Mesendoderm (in vitro differentiated cells): Measurements from ENCODE around the gene ARL3.

Experiments
- DNase-seq: peaks from one replicate; pipeline ENCODE4 v3.0.0; 2013
- H2AK5ac ChIP-seq: 2 replicates; pipeline ENCODE4 v1.6.1; 2013; ENCODE audit warnings: low read length, inconsistent platforms
- H2BK120ac ChIP-seq: 2 replicates; pipeline ENCODE4 v1.6.1; 2013; ENCODE audit warnings: low read depth, mild to moderate bottlenecking, low read length, moderate library complexity, mixed read lengths
- H2BK15ac ChIP-seq: replicated peaks from 2 replicates; pipeline ENCODE4 v1.6.1; 2013; ENCODE audit warnings: low read depth, mild to moderate bottlenecking, moderate library complexity
- H2BK5ac ChIP-seq: 2 replicates; pipeline ENCODE4 v1.6.1; 2013; ENCODE audit warnings: low read length, inconsistent platforms
- H3K18ac ChIP-seq: 2 replicates; pipeline ENCODE4 v1.6.1; 2013; ENCODE audit warnings: mild to moderate bottlenecking, low read length, mixed read lengths
- H3K23ac ChIP-seq: one replicate; pipeline ENCODE4 v1.6.1; 2013; ENCODE audit warnings: low read length
- H3K27ac ChIP-seq: 2 replicates; pipeline ENCODE4 v1.5.1; 2013; ENCODE audit warnings: low read depth, mild to moderate bottlenecking, inconsistent platforms, low read length, moderate library complexity
- H3K27me3 ChIP-seq: 2 replicates; pipeline ENCODE4 v1.6.1; 2013; ENCODE audit warnings: low read length, control low read depth, mild to moderate bottlenecking, inconsistent platforms; ENCODE audit not compliant: insufficient read depth, poor library complexity
- H3K36me3 ChIP-seq: 2 replicates; pipeline ENCODE4 v1.6.1; 2013; ENCODE audit warnings: low read length, inconsistent platforms; ENCODE audit not compliant: control insufficient read depth, insufficient read depth
- H3K4ac ChIP-seq: one replicate; pipeline ENCODE4 v1.6.1; 2013; ENCODE audit warnings: low read depth, mild to moderate bottlenecking, low read length, moderate library complexity
- H3K4me1 ChIP-seq: 2 replicates; pipeline ENCODE4 v1.6.1; 2013; ENCODE audit warnings: low read depth, low read length, inconsistent platforms; ENCODE audit not compliant: control insufficient read depth
- H3K4me2 ChIP-seq: 2 replicates; pipeline ENCODE4 v1.6.1; 2013; ENCODE audit warnings: low read length
- H3K4me3 ChIP-seq: 2 replicates; pipeline ENCODE4 v1.5.1; 2013; ENCODE audit warnings: mild to moderate bottlenecking, low read length
- H3K56ac ChIP-seq: one replicate; pipeline ENCODE4 v1.6.1; 2013; ENCODE audit warnings: low read length
- H3K79me1 ChIP-seq: 2 replicates; pipeline ENCODE4 v1.6.1; 2013; ENCODE audit warnings: low read length, inconsistent platforms
- H3K79me2 ChIP-seq: 2 replicates; pipeline ENCODE4 v1.6.1; 2013; ENCODE audit warnings: mild to moderate bottlenecking, low read length; ENCODE audit not compliant: control insufficient read depth, insufficient read depth
- H3K9ac ChIP-seq: 2 replicates; pipeline ENCODE4 v1.6.1; 2013; ENCODE audit warnings: low read length, inconsistent platforms
- H4K5ac ChIP-seq: one replicate; pipeline ENCODE4 v1.6.1; 2013; ENCODE audit warnings: low read length
- H4K8ac ChIP-seq: one replicate; pipeline ENCODE4 v1.6.1; 2013; ENCODE audit warnings: low read depth, mild to moderate bottlenecking, control low read depth, low read length, moderate library complexity
- WGBS: extraction: QIAGEN DNeasy Blood & Tissue Kit; methylation state at CpG from one replicate; pipeline ENCODE4 v1.1.7; 2013; ENCODE audit warnings: low lambda C conversion rate, missing lambda C conversion rate; ENCODE audit not compliant: insufficient coverage; ENCODE audit errors: extremely low coverage; 5-methylcytosine and 5-hydroxymethylcytosine counted together

ARL3 gene

GRCh38 chr10:102731222-102731800 lies 17.1 kb upstream of the ARL3 start:
- Histone ChIP-seq H3K23ac (no peak overlapping the region), H3K4me2 (no peak overlapping the region), H3K4ac (no peak overlapping the region), H2AK5ac (no peak overlapping the region), H3K79me2 (no peaks in the 10 kb centered on the region), H4K8ac (no peak overlapping the region), H2BK120ac (no peak overlapping the region), H3K27me3 (no peaks in the 10 kb centered on the region), H3K27ac (no peak overlapping the region), H2BK15ac (no peak overlapping the region), H3K56ac (no peak overlapping the region), H3K79me1 (no peaks in the 10 kb centered on the region), H3K4me1 (peaks cover 2% of the 10 kb centered on the region), H3K4me3 (no peak overlapping the region), H3K36me3 (peaks cover 2% of the 10 kb centered on the region), H3K9ac (no peak overlapping the region), H2BK5ac (no peak overlapping the region), H4K5ac (no peak overlapping the region), H3K18ac (no peak overlapping the region)
- no peak for DNase-seq
- WGBS = no CpG with 5 or more reads among the region's 5 CpGs

GRCh38 chr10:102729029-102730026 lies 15.1 kb upstream of the ARL3 start:
- Histone ChIP-seq H3K27me3 (no peaks in the 10 kb centered on the region), H2BK120ac (no peak overlapping the region), H3K23ac (no peak overlapping the region), H4K5ac (no peak overlapping the region), H2BK5ac (no peak overlapping the region), H3K56ac (no peak overlapping the region), H4K8ac (no peak overlapping the region), H2BK15ac (no peak overlapping the region), H3K4ac (no peak overlapping the region), H3K79me2 (no peaks in the 10 kb centered on the region), H3K18ac (no peak overlapping the region), H3K4me1 (no peaks in the 10 kb centered on the region), H3K79me1 (no peaks in the 10 kb centered on the region), H3K36me3 (peaks cover 2% of the 10 kb centered on the region), H3K27ac (no peak overlapping the region), H3K4me3 (no peak overlapping the region), H3K9ac (no peak overlapping the region), H3K4me2 (no peak overlapping the region), H2AK5ac (no peak overlapping the region)
- peak; percentile 86 for DNase-seq
- no CpG with 5 or more reads among the region's 30 CpGs for WGBS

- Histone ChIP-seq H3K4ac (no peak overlapping the region), H3K4me1 (no peaks in the 10 kb centered on the region), H3K36me3 (peaks cover 4% of the 10 kb centered on the region), H4K5ac (no peak overlapping the region), H4K8ac (no peak overlapping the region), H2AK5ac (no peak overlapping the region), H3K4me3 (no peak overlapping the region), H3K79me2 (no peaks in the 10 kb centered on the region), H2BK120ac (no peak overlapping the region), H2BK5ac (no peak overlapping the region), H3K18ac (no peak overlapping the region), H3K4me2 (no peak overlapping the region), H3K79me1 (peaks cover 2% of the 10 kb centered on the region), H3K23ac (no peak overlapping the region), H3K27me3 (no peaks in the 10 kb centered on the region), H3K56ac (no peak overlapping the region), H3K9ac (no peak overlapping the region), H2BK15ac (no peak overlapping the region), H3K27ac (no peak overlapping the region)
- DNase-seq = no peak
- no CpG with 5 or more reads among the region's 13 CpGs for WGBS
Observed at GRCh38 chr10:102727037-102727818, 13.0 kb upstream of the ARL3 start.

- no peak overlapping the region for H3K4ac ChIP-seq
- no peaks in the 10 kb centered on the region for H3K79me2 ChIP-seq
- H3K79me1 ChIP-seq = peaks cover 2% of the 10 kb centered on the region
- no peak overlapping the region for H3K9ac ChIP-seq
- H3K27me3 ChIP-seq = no peaks in the 10 kb centered on the region
- H4K5ac ChIP-seq = no peak overlapping the region
- H4K8ac ChIP-seq = no peak overlapping the region
- no peak overlapping the region for H3K56ac ChIP-seq
- no peak overlapping the region for H3K18ac ChIP-seq
- H3K4me3 ChIP-seq = no peak overlapping the region
- H3K23ac ChIP-seq = no peak overlapping the region
- DNase-seq = no peak
- no peak overlapping the region for H2BK120ac ChIP-seq
- WGBS = no CpG with 5 or more reads among the region's 3 CpGs
- H3K4me2 ChIP-seq = no peak overlapping the region
- H3K4me1 ChIP-seq = no peaks in the 10 kb centered on the region
- no peak overlapping the region for H2BK5ac ChIP-seq
- H3K27ac ChIP-seq = no peak overlapping the region
- peaks cover 2% of the 10 kb centered on the region for H3K36me3 ChIP-seq
- H2BK15ac ChIP-seq = no peak overlapping the region
- no peak overlapping the region for H2AK5ac ChIP-seq
Observed at GRCh38 chr10:102726274-102726673, 12.1 kb upstream of the ARL3 start.

GRCh38 chr10:102723989-102724388 lies 9.8 kb upstream of the ARL3 start:
- no peak for DNase-seq
- H4K8ac ChIP-seq = no peak overlapping the region
- H3K23ac ChIP-seq = no peak overlapping the region
- no peak overlapping the region for H3K9ac ChIP-seq
- no peak overlapping the region for H3K56ac ChIP-seq
- peaks cover 2% of the 10 kb centered on the region for H3K36me3 ChIP-seq
- H3K79me2 ChIP-seq = no peaks in the 10 kb centered on the region
- H3K4ac ChIP-seq = no peak overlapping the region
- H2BK15ac ChIP-seq = no peak overlapping the region
- no peaks in the 10 kb centered on the region for H3K4me1 ChIP-seq
- H3K79me1 ChIP-seq = peaks cover 6% of the 10 kb centered on the region
- no CpG with 5 or more reads among the region's 4 CpGs for WGBS
- no peak overlapping the region for H3K4me2 ChIP-seq
- no peak overlapping the region for H2AK5ac ChIP-seq
- no peak overlapping the region for H4K5ac ChIP-seq
- no peak overlapping the region for H3K4me3 ChIP-seq
- no peak overlapping the region for H3K27ac ChIP-seq
- H3K18ac ChIP-seq = no peak overlapping the region
- H3K27me3 ChIP-seq = no peaks in the 10 kb centered on the region
- H2BK120ac ChIP-seq = no peak overlapping the region
- no peak overlapping the region for H2BK5ac ChIP-seq
